HepG2 (cell line): ENCODE data around the gene PTPRD. TPM values are rescaled to one million over a fixed set of nuclear protein-coding genes. Genes with fewer than 3 reads are reported as not detected.

Source experiments
- ATAC-seq: fragments of 200-7000 bp; cut with Tn5 transposase; 3 replicates; pipeline ENCODE4 v1.9.1; 2020; ENCODE audit warnings: mild to moderate bottlenecking, moderate library complexity
- BruUV-seq: library from RNA; stranded (reverse); fragments of 400-500 nt; replicated peaks from 2 replicates; lab custom pipeline; 2021; lab: Mats Ljungman, UMichigan
- CTCF ChIA-PET: fragments of 300-600 bp; formaldehyde crosslinking; extraction: SDS; loops from one replicate; lab custom pipeline; 2021; ENCODE audit warnings: low total read pairs, inconsistent platforms, low intra/inter-chr PET ratio; lab: Yijun Ruan, JAX
- POLR2A ChIA-PET: fragments of 350-600 bp; sonication (Branson Sonifier 250); formaldehyde crosslinking; loops from one replicate; lab custom pipeline; 2020; ENCODE audit warnings: antibody characterized with exemption, inconsistent platforms; lab: Yijun Ruan, JAX
- DNase-seq: peaks from one replicate; pipeline ENCODE4 v3.0.0-alpha.2; 2015; ENCODE audit warnings: low spot score
- FAIRE-seq: peaks from 3 replicates; lab custom pipeline; 2011; peaks lifted over from hg19 to GRCh38; lab: Jason Lieb, UNC
- H2AFZ ChIP-seq: one replicate; pipeline ENCODE4 v1.6.1; 2011; ENCODE audit warnings: low read length, inconsistent platforms
- H3K27ac ChIP-seq: fragments of 300-600 bp; 3 replicates; pipeline ENCODE4 v1.8.0; 2011; ENCODE audit warnings: mixed run types, mild to moderate bottlenecking, mixed read lengths, low read length, inconsistent platforms; ENCODE audit not compliant: insufficient read depth; ENCODE audit errors: extremely low read length
- H3K27me3 ChIP-seq, 2 experiments: fragments of 200-600 bp in 1 of 2; 2 replicates in 1 of 2; 3 replicates in 1 of 2; pipeline versions ENCODE4 v1.6.0 to v1.8.0; 2011; ENCODE audit warnings: low read length in 2 of 2, mild to moderate bottlenecking in 2 of 2, moderate library complexity in 2 of 2, inconsistent platforms in 1 of 2; ENCODE audit not compliant: insufficient read depth in 2 of 2, control insufficient read depth in 1 of 2
- H3K36me3 ChIP-seq, 2 experiments: fragments of 200-600 bp in 1 of 2; replicated peaks in 1 of 2; 2 replicates in 1 of 2; 3 replicates in 1 of 2; pipeline versions ENCODE4 v1.5.1 to v1.8.0; 2011; ENCODE audit warnings: low read length in 2 of 2, inconsistent platforms in 1 of 2; ENCODE audit not compliant: insufficient read depth in 2 of 2, control insufficient read depth in 1 of 2
- H3K4me1 ChIP-seq: 2 replicates; pipeline ENCODE4 v1.5.1; 2012; ENCODE audit warnings: low read length, inconsistent platforms; ENCODE audit not compliant: insufficient read depth
- H3K4me2 ChIP-seq: 2 replicates; pipeline ENCODE4 v1.6.0; 2011; ENCODE audit warnings: low read depth, low read length, inconsistent platforms
- H3K4me3 ChIP-seq, 3 experiments: fragments of 200-600 bp in 1 of 3; sonication (generic), shearing (Covaris generic) in 1 of 3; replicated peaks in 1 of 3; 2 replicates each; pipeline ENCODE4 v1.5.1; 2011 to 2016; ENCODE audit warnings: low read length in 3 of 3, inconsistent platforms in 2 of 3, low read depth in 2 of 3, mild to moderate bottlenecking in 2 of 3, control low read depth in 1 of 3, mixed read lengths in 1 of 3; ENCODE audit not compliant: insufficient read depth in 1 of 3
- H3K79me2 ChIP-seq: one replicate; pipeline ENCODE4 v1.6.1; 2011; ENCODE audit warnings: low read length, inconsistent platforms; ENCODE audit not compliant: insufficient read depth
- H3K9ac ChIP-seq: 2 replicates; pipeline ENCODE4 v1.6.0; 2011; ENCODE audit warnings: mild to moderate bottlenecking, low read depth, low read length, inconsistent platforms; ENCODE audit not compliant: insufficient read depth
- H3K9me3 ChIP-seq: 2 replicates; pipeline ENCODE4 v1.5.1; 2012; ENCODE audit warnings: mild to moderate bottlenecking, low read length
- H4K20me1 ChIP-seq: 2 replicates; pipeline ENCODE4 v1.6.0; 2011; ENCODE audit warnings: inconsistent platforms, mild to moderate bottlenecking, low read length, moderate library complexity; ENCODE audit not compliant: insufficient read depth
- ARID2 ChIP-seq: sonication (generic); formaldehyde crosslinking; IDR thresholded peaks from 2 replicates; pipeline ENCODE4 v1.8.1; 2022; ENCODE audit warnings: mild to moderate bottlenecking, missing genetic modification reagents, borderline replicate concordance
- CHD4 ChIP-seq: fragments of 200-600 bp; sonication (generic); IDR thresholded peaks from 2 replicates; pipeline ENCODE4 v1.7.0; 2017; ENCODE audit warnings: mild to moderate bottlenecking, low read length, borderline replicate concordance
- CTCF ChIP-seq: sonication (generic); formaldehyde crosslinking; IDR thresholded peaks from 2 replicates; pipeline ENCODE4 v1.5.0; 2020; ENCODE audit warnings: mild to moderate bottlenecking, missing genetic modification reagents, moderate library complexity
- HINFP ChIP-seq: sonication (generic); formaldehyde crosslinking; IDR thresholded peaks from 2 replicates; pipeline ENCODE4 v1.4.0; 2020; ENCODE audit warnings: low read depth, mild to moderate bottlenecking, missing genetic modification reagents
- STAG1 ChIP-seq: sonication (generic); formaldehyde crosslinking; IDR thresholded peaks from 2 replicates; pipeline ENCODE4 v1.4.0; 2020; ENCODE audit warnings: missing genetic modification reagents
- THAP11 ChIP-seq: IDR thresholded peaks from 2 replicates; pipeline ENCODE4 v1.6.1; 2016; ENCODE audit warnings: missing biosample characterization, missing genetic modification reagents
- ZFP37 ChIP-seq: sonication (generic); formaldehyde crosslinking; IDR thresholded peaks from 2 replicates; pipeline ENCODE4 v1.4.0; 2020; ENCODE audit warnings: missing genetic modification reagents, borderline replicate concordance
- ZNF577 ChIP-seq: sonication (generic); formaldehyde crosslinking; IDR thresholded peaks from 2 replicates; pipeline ENCODE4 v1.4.0; 2020; ENCODE audit warnings: mild to moderate bottlenecking, low read depth, missing genetic modification reagents, borderline replicate concordance
- WGBS: methylation state at CpG from one replicate; pipeline ENCODE4 v1.1.6; 2017; ENCODE audit warnings: low lambda C conversion rate; 5-methylcytosine and 5-hydroxymethylcytosine counted together
- in situ Hi-C: cut with HindIII; loops from 2 replicates; pipeline ENCODE4 v1.10.0; 2017; ENCODE audit warnings: low pct_unique_long_range_greater_than_20kb; ENCODE audit not compliant: extremely low pct_ligation_motif_present
- intact Hi-C: fragments of 100-400 bp; cut with micrococcal nuclease; formaldehyde crosslinking; loops from one replicate; pipeline ENCODE4 v1.10.0; 2022; ENCODE audit not compliant: unreplicated experiment
- polyA plus RNA-seq, 8 experiments: library from polyadenylated mRNA; depleted of rRNA in 3 of 8; stranded (reverse) in 7 of 8; unstranded in 1 of 8; fragments of >200 nt; fragmentation: Illumina TruSeq in 4 of 8; extraction: Trizol in 4 of 8; gene quantifications; 2 replicates each; pipeline versions ENCODE4 v1.2.1 to v1.2.3, GENCODE V29; 2011 to 2016; ENCODE audit warnings: low read depth in 4 of 8, missing spikeins in 1 of 8, mixed read lengths in 1 of 8; ENCODE audit not compliant: insufficient read depth in 1 of 8
- total RNA-seq, 5 experiments: library from RNA; depleted of rRNA; stranded (reverse); fragments of >200 nt; fragmentation: Illumina TruSeq; extraction: Trizol; gene quantifications; 2 replicates each; pipeline ENCODE4 v1.2.3, GENCODE V29; 2016; ENCODE audit warnings: low read depth in 1 of 5

Gene PTPRD
- total and polyA plus RNA-seq, 2 of the 13 experiments (the other 11 are each of a cell fraction or from before 2014, with no cell fraction given) = 0.05 TPM; not detected in 1

DNA sequence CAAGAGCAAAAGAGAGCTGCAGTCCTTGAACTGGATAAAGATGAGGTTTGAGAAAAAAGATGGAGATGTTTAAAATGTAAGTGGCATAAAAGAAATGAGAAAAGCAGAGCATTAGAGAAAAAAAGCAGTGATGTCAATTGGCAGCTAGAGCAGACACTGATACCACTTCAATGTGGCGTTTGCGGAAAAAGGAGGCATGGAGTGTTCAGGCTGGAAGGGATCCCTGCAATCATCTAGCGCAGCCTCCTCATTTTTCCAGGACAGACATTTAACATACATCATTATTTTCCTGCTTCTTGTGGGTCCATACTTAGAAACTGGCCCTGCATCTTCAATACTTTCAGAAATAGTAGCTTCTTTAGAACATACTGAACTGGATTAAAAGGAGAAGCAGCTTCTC, 563.8 kb downstream of the PTPRD start (continued):
- no peak for TF ChIP-seq HINFP (CRISPR knock-in tag)
- no peak for TF ChIP-seq THAP11 (CRISPR knock-in tag)
- TF ChIP-seq ARID2 (CRISPR knock-in tag) = no peak
- no peak for TF ChIP-seq CHD4
- TF ChIP-seq ZFP37 = no peak
- no peak for TF ChIP-seq ZNF577 (CRISPR knock-in tag)
- TF ChIP-seq, all 625 proteins: peak for 0

DNA sequence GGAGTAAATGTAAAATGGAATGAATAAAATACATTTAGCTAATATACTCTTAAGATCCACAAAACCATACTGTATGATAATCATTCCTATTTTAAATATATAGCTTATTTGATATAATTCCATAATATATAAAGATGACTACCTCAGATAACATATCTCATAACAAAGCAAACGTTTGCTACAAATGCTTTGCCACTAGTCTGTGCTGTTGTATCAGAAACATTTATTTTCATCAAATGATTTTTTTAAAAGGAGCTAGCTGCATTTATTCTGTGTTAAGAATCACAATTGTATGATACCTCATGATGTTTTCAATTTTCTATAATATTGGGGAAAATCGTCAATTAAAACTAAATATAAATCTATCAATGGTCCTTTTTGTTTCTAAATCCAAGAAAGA, 567.2 kb downstream of the PTPRD start:
- intact Hi-C loops = no loop called here
- CTCF ChIA-PET = interaction anchor here (1.5 kb wide), 1 partner anchor 223 kb away, joined by 4 read pairs; no protein-coding TSS in a partner anchor
- FAIRE-seq = no peak

More for the DNA sequence above, 567.2 kb downstream of the PTPRD start:
- Histone ChIP-seq H2AFZ (no peak overlapping the region), H3K4me3 (no peak overlapping the region), H3K27ac (no peak overlapping the region), H3K9ac (no peak overlapping the region), H3K79me2 (no peaks in the 10 kb centered on the region), H3K4me2 (no peak overlapping the region), H3K27me3 (no peaks in the 10 kb centered on the region), H3K36me3 (no peaks in the 10 kb centered on the region), H3K4me1 (no peaks in the 10 kb centered on the region), H4K20me1 (no peaks in the 10 kb centered on the region), H3K9me3 (no peaks in the 10 kb centered on the region)
- DNase-seq (no peak), ATAC-seq (no peak)
- no TSS peak for BruUV-seq
- WGBS = 0% methylated on average over 2 of the region's 2 CpGs
- in situ Hi-C loops = no loop called here
- TF ChIP-seq STAG1 (CRISPR knock-in tag) (peak; percentile 53), CTCF (peak; percentile 13; the same call in 1 of the 2 replicates), HINFP (CRISPR knock-in tag) (no peak)
- POLR2A ChIA-PET = no interaction called here
